Astrocyte (in vitro differentiated cells and primary cell): ENCODE measurements around the gene DLGAP4. TPM values are rescaled to one million over a fixed set of nuclear protein-coding genes. Genes with fewer than 3 reads are reported as not detected.

Experiments
- DNase-seq: peaks from one replicate; pipeline ENCODE4 v3.0.0-alpha.2; 2010; ENCODE audit warnings: low read depth
- FAIRE-seq: peaks from 2 replicates; lab custom pipeline; 2011; peaks lifted over from hg19 to GRCh38; lab: Jason Lieb, UNC
- H2AFZ ChIP-seq: 2 replicates; pipeline ENCODE4 v1.6.0; 2012; ENCODE audit warnings: low read depth, low read length, inconsistent platforms
- H3K27ac ChIP-seq: 2 replicates; pipeline ENCODE4 v1.5.1; 2011; ENCODE audit warnings: low read depth, low read length, inconsistent platforms
- H3K27me3 ChIP-seq: 2 replicates; pipeline ENCODE4 v1.6.0; 2011; ENCODE audit warnings: low read length, inconsistent platforms; ENCODE audit not compliant: insufficient read depth
- H3K36me3 ChIP-seq: 2 replicates; pipeline ENCODE4 v1.5.1; 2011; ENCODE audit warnings: low read length, inconsistent platforms; ENCODE audit not compliant: insufficient read depth
- H3K4me1 ChIP-seq: 2 replicates; pipeline ENCODE4 v1.5.1; 2011; ENCODE audit warnings: low read length, inconsistent platforms; ENCODE audit not compliant: insufficient read depth
- H3K4me2 ChIP-seq: 2 replicates; pipeline ENCODE4 v1.6.0; 2012; ENCODE audit warnings: low read length, inconsistent platforms
- H3K4me3 ChIP-seq: 2 replicates; pipeline ENCODE4 v1.5.1; 2011; ENCODE audit warnings: low read depth, mild to moderate bottlenecking, low read length, inconsistent platforms; ENCODE audit not compliant: insufficient read depth
- H3K79me2 ChIP-seq: 2 replicates; pipeline ENCODE4 v1.6.0; 2012; ENCODE audit warnings: mild to moderate bottlenecking, low read length, inconsistent platforms; ENCODE audit not compliant: insufficient read depth
- H3K9ac ChIP-seq: 2 replicates; pipeline ENCODE4 v1.6.0; 2012; ENCODE audit warnings: mild to moderate bottlenecking, low read length, inconsistent platforms
- H3K9me3 ChIP-seq: 2 replicates; pipeline ENCODE4 v1.5.1; 2012; ENCODE audit warnings: low read depth, mild to moderate bottlenecking, low read length, inconsistent platforms; ENCODE audit not compliant: insufficient read depth
- H4K20me1 ChIP-seq: 2 replicates; pipeline ENCODE4 v1.6.0; 2012; ENCODE audit warnings: low read length, inconsistent platforms; ENCODE audit not compliant: insufficient read depth
- H3K27ac Mint-ChIP-seq: one replicate; pipeline ENCODE4 v1.8.0; 2021; ENCODE audit warnings: mild to moderate bottlenecking, mixed read lengths; ENCODE audit not compliant: unreplicated experiment
- H3K27me3 Mint-ChIP-seq: one replicate; pipeline ENCODE4 v1.8.0; 2021; ENCODE audit warnings: low read depth, mixed read lengths; ENCODE audit not compliant: unreplicated experiment
- H3K36me3 Mint-ChIP-seq: one replicate; pipeline ENCODE4 v1.8.0; 2021; ENCODE audit warnings: low read depth, mixed read lengths; ENCODE audit not compliant: unreplicated experiment
- H3K4me1 Mint-ChIP-seq: one replicate; pipeline ENCODE4 v1.8.0; 2021; ENCODE audit warnings: low read depth, mixed read lengths; ENCODE audit not compliant: unreplicated experiment
- H3K4me3 Mint-ChIP-seq: one replicate; pipeline ENCODE4 v1.8.0; 2021; ENCODE audit warnings: mild to moderate bottlenecking, moderate library complexity, mixed read lengths; ENCODE audit not compliant: unreplicated experiment
- H3K9me3 Mint-ChIP-seq: one replicate; pipeline ENCODE4 v1.8.0; 2021; ENCODE audit warnings: mild to moderate bottlenecking, mixed read lengths; ENCODE audit not compliant: unreplicated experiment
- EZH2 ChIP-seq: IDR thresholded peaks from 2 replicates; pipeline ENCODE4 v1.6.1; 2012; ENCODE audit warnings: mild to moderate bottlenecking, low read length, inconsistent platforms; ENCODE audit not compliant: insufficient read depth
- total RNA-seq: library from RNA; stranded (reverse); gene quantifications from 2 replicates; pipeline ENCODE4 v1.2.1, GENCODE V29; 2021
- TF ChIP-seq, protein P1 (sequence below): IDR thresholded peaks from 2 replicates; pipeline ENCODE4 v1.5.1; 2011; ENCODE audit warnings: low read depth, mild to moderate bottlenecking, inconsistent platforms, low read length, moderate library complexity; ENCODE audit not compliant: insufficient read depth

Gene DLGAP4
- total RNA-seq, 1 donor from 2014 or later = 135 TPM

DNA sequence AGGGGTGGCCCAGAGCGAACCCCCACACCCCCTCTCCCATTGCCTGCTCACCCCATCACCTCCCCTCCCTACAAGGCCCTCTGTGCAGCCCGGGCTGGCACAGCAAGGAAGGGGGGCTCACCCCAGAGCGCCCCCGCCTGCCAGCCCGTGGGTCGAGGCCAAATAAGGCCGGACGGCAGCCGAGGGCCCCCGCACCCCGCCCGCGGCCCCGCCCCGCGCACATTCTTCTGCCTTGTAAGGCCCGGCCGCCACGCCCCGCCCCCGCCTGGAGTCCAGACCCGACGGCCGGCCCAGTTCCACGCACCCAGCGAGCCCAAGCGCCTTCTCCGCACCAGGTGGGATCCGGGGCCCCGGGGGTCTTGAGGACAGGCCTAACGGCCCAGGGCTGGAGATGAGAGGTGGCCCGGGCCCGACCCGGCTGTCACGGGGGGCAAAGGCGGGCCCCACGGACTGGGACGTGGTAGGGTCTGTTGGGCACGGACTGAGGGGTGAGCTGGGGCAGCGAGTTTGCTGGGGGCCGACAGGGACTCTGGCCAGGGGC is 235.2 kb downstream of the DLGAP4 start, which contains the start of gene MYL9:
MYL9 (plus strand) TSS at position 293 of the 541 bp plus-strand sequence. CDS start 3,366 bp downstream, outside the sequence.
- FAIRE-seq = no peak
- Mint-ChIP-seq H3K9me3 (no peaks in the 10 kb centered on the region), H3K36me3 (peaks cover 13% of the 10 kb centered on the region), H3K4me1 (peaks cover 34% of the 10 kb centered on the region), H3K27ac (peak within 1 kb of the TSS; percentile 66), H3K4me3 (peak within 1 kb of the TSS; percentile 88), H3K27me3 (no peaks in the 10 kb centered on the region)
- TF ChIP-seq EZH2 = no peak
- TF ChIP-seq, protein P1, sequence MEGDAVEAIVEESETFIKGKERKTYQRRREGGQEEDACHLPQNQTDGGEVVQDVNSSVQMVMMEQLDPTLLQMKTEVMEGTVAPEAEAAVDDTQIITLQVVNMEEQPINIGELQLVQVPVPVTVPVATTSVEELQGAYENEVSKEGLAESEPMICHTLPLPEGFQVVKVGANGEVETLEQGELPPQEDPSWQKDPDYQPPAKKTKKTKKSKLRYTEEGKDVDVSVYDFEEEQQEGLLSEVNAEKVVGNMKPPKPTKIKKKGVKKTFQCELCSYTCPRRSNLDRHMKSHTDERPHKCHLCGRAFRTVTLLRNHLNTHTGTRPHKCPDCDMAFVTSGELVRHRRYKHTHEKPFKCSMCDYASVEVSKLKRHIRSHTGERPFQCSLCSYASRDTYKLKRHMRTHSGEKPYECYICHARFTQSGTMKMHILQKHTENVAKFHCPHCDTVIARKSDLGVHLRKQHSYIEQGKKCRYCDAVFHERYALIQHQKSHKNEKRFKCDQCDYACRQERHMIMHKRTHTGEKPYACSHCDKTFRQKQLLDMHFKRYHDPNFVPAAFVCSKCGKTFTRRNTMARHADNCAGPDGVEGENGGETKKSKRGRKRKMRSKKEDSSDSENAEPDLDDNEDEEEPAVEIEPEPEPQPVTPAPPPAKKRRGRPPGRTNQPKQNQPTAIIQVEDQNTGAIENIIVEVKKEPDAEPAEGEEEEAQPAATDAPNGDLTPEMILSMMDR = no peak
- Histone ChIP-seq H3K27ac (peak within 1 kb of the TSS; percentile 75), H3K4me3 (peak within 1 kb of the TSS; percentile 86), H3K9me3 (no peaks in the 10 kb centered on the region), H3K9ac (peak within 1 kb of the TSS; percentile 96), H4K20me1 (peaks cover 48% of the 10 kb centered on the region), H3K4me1 (peaks cover 40% of the 10 kb centered on the region), H3K36me3 (peaks cover 6% of the 10 kb centered on the region), H3K4me2 (peak within 1 kb of the TSS; percentile 99), H3K27me3 (no peaks in the 10 kb centered on the region), H2AFZ (peak within 1 kb of the TSS; percentile 71), H3K79me2 (peaks cover 56% of the 10 kb centered on the region)
- peak; percentile 53 for DNase-seq

GRCh38 chr20:36541768-36542488 is 235.8 kb downstream of the DLGAP4 start:
- peaks cover 54% of the 10 kb centered on the region for H4K20me1 ChIP-seq
- peak overlapping the region; percentile 86 for H3K4me3 ChIP-seq
- H3K4me2 ChIP-seq = peak overlapping the region; percentile 99
- peak overlapping the region; percentile 88 for H3K4me3 Mint-ChIP-seq
- peaks cover 9% of the 10 kb centered on the region for H3K36me3 ChIP-seq
- DNase-seq (no peak), FAIRE-seq (no peak)
- peaks cover 42% of the 10 kb centered on the region for H3K4me1 ChIP-seq
- no peaks in the 10 kb centered on the region for H3K27me3 Mint-ChIP-seq
- H3K9me3 Mint-ChIP-seq = no peaks in the 10 kb centered on the region
- peaks cover 36% of the 10 kb centered on the region for H3K4me1 Mint-ChIP-seq
- H2AFZ ChIP-seq = peak overlapping the region; percentile 66
- H3K27ac Mint-ChIP-seq = peak overlapping the region; percentile 66
- H3K79me2 ChIP-seq = peaks cover 60% of the 10 kb centered on the region
- no peaks in the 10 kb centered on the region for H3K9me3 ChIP-seq
- H3K27me3 ChIP-seq = no peaks in the 10 kb centered on the region
- peak overlapping the region; percentile 75 for H3K27ac ChIP-seq
- peak overlapping the region; percentile 96 for H3K9ac ChIP-seq
- H3K36me3 Mint-ChIP-seq = peaks cover 16% of the 10 kb centered on the region
- no peak for TF ChIP-seq EZH2
- TF ChIP-seq, protein P1 = peak; percentile 19
